ENCODE data around the gene B4GALNT4.
"Not testable (repeated sequence)": the region's sequence is repeated elsewhere in the genome, so short reads cannot be mapped to it uniquely, and the experiment has no call there.

B4GALNT4 gene

DNA sequence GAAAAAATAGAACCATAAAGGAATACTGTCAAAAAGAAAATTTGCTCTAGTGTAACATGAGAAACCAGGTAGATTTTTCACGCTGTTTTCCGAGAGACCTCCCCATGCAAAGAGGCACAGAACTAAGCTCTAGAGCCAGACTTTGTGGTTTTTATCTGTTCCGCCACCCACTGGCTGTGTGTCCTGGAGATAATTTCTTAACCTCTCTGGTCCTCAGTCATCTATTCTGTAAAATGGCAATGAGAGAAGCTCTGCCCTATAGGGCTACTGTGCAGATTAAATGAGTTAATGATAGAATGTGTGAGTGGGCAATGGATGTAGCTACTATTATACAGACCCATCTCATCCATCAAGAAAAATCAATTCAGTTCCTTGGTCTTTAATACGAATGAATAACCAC, 54.9 kb downstream of the B4GALNT4 start:
- in situ Hi-C loops (cut with HindIII; ENCODE audit: low pct_unique_long_range_greater_than_20kb, low sequenced_read_pairs): no loop called here
- DNase-seq (ENCODE audit: low read depth in 1 of 2, low spot score in 1 of 2): no peak
- TF ChIP-seq JUND (IDR thresholded peaks at IDR 0.05; ENCODE audit: low read depth): no peak

DNA sequence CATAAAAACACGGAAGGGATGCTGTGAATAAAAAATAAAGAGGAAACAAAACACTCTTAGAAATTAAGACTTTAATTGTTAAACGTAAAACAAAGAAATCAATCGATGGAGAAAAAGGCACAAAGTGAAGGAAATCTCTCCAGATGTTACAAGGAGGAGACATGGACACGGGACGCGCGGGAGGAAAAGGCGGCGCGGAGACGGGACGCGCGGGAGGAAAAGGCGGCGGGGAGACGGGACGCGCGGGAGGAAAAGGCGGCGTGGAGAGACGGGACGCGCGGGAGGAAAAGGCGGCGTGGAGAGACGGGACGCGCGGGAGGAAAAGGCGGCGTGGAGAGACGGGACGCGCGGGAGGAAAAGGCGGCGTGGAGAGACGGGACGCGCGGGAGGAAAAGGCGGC, 55.5 kb downstream of the B4GALNT4 start:
- in situ Hi-C loops (cut with HindIII; ENCODE audit: low pct_unique_long_range_greater_than_20kb, low sequenced_read_pairs); DNase-seq (ENCODE audit: low read depth in 1 of 2, low spot score in 1 of 2): not testable (repeated sequence)

DNA sequence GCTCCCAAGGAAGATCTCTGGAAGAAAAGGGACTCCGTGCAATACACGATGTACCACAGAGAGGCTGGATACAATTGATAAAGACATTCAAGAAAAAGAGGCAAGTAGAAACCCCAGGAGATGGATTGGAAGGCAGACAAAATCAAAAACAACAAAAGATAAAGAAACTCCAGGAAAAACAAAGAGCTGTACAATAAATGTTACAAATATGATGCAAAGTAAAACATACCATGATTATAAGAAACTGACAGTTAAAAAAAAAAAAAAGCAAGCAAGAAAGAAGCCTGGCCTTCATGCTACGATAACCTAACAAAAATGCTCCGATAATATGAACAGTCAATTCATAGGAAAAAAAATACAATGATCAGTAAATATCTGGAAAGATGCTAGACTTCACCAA, 56.0 kb downstream of the B4GALNT4 start:
- DNase-seq (ENCODE audit: low read depth in 1 of 2, low spot score in 1 of 2): no peak
- no peak for TF ChIP-seq JUND (IDR thresholded peaks at IDR 0.05; ENCODE audit: low read depth)
- in situ Hi-C loops (cut with HindIII; ENCODE audit: low pct_unique_long_range_greater_than_20kb, low sequenced_read_pairs): no loop called here

DNA sequence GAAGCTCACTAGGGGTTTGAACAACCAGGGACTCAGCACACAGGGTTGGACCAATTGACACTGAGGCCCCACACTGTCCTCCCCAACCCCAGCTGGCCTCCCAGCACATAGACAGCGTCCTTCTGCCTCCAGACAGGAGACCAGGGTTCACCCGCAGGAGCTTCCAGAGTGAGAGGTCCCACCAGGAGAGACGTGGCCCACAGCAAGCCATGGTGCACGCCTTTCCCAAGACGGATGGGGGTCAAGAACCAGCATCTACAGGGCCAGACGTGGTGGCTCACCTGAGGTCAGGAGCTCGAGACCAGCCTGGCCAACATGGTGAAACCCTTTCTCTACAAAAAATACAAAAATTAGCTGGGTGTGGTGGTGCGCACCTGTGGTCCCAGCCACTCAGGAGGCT, 57.6 kb downstream of the B4GALNT4 start:
- DNase-seq (ENCODE audit: low read depth in 1 of 2, low spot score in 1 of 2): no peak
- no peak for TF ChIP-seq JUND (IDR thresholded peaks at IDR 0.05; ENCODE audit: low read depth)
- in situ Hi-C loops (cut with HindIII; ENCODE audit: low pct_unique_long_range_greater_than_20kb, low sequenced_read_pairs): no loop called here

DNA sequence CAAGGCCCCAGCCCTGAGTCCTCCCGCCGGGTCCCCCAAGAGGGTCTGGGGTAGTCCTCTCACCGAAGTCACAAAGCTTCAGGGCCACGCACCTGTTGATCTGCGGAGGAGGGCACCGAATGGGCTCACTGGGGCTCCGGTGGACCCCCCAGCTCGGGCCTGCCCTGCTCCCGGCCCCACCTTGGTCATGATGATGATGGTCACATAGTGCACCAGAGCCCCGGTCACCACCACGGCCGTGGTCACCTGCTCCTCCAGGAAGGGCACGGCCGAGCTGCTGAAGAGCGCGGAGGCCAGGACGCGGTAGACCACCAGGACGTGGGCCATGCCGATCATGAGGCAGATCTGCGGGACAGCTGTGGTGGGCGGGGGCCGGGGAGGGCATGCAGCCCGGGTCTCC, 59.0 kb downstream of the B4GALNT4 start:
- no peak for DNase-seq (ENCODE audit: low read depth in 1 of 2, low spot score in 1 of 2)
- TF ChIP-seq JUND (IDR thresholded peaks at IDR 0.05; ENCODE audit: low read depth): no peak
- in situ Hi-C loops (cut with HindIII; ENCODE audit: low pct_unique_long_range_greater_than_20kb, low sequenced_read_pairs): no loop called here

DNA sequence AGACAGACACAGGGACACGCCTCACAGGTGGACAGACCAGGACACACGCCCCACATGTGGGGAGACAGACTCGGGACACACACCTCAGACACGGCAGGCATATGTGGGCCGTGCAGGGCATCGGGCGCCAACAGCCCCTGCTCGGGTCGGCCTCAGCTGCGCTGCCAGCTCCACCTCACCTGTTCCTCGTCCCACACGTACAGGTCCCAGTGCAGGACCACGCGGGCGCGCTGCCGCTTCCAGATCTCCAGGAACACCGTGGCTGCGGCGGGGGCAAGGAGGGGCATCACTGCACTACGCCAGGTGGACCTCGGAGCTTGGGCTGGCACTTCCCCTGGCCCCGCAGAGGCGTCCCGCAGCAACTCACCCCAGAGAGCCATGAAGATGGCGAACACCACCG, 60.1 kb downstream of the B4GALNT4 start:
- no peak for DNase-seq (ENCODE audit: low read depth in 1 of 2, low spot score in 1 of 2)
- TF ChIP-seq JUND (IDR thresholded peaks at IDR 0.05; ENCODE audit: low read depth): no peak
- in situ Hi-C loops (cut with HindIII; ENCODE audit: low pct_unique_long_range_greater_than_20kb, low sequenced_read_pairs): no loop called here

DNA sequence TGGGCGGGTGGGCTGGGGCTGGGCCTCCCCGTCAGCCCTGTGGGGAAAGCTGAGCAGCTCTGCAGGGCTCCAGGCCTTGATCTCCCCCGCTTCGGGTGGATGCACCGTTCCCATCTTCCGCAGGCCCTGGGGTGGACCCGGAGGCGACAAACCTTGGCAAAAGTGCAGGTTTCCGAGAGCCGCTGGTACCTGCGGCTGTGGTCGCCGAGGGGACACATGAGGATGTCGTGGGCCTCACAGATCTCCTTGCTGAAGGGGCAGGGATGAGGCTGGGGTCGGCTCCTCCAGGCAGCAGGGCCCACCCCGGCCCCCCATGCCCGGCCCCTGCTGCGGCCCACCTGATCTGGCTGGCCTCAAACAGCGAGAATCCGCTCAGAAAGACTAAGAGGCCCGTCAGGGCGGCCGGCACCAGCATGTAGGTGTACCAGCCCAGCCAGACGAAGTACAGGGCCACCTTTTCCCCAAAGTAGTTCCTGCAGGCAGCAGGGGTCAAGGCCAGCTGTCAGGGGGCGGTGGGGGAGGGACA, 60.7 kb downstream of the B4GALNT4 start:
- TF ChIP-seq JUND (IDR thresholded peaks at IDR 0.05; ENCODE audit: low read depth): no peak
- in situ Hi-C loops (cut with HindIII; ENCODE audit: low pct_unique_long_range_greater_than_20kb, low sequenced_read_pairs): no loop called here
- DNase-seq (ENCODE audit: low read depth in 1 of 2, low spot score in 1 of 2): no peak

Measured in T47D (cell line).